Measurements from ENCODE around the gene BEST4. TPM values are rescaled to one million over a fixed set of nuclear protein-coding genes. Genes with fewer than 3 reads are reported as not detected.
"Not testable (repeated sequence)": the region's sequence is repeated elsewhere in the genome, so short reads cannot be mapped to it uniquely, and the experiment has no call there.

Gene BEST4
- total and polyA plus RNA-seq, 5 donors from 2014 or later: 0.20 to 0.88 (median 0.67) TPM; not detected in 1

- no peak for DNase-seq
- Histone ChIP-seq H3K4me3 (ENCODE audit: low read depth, low read length) (no peak overlapping the region), H3K36me3 (ENCODE audit: control insufficient read depth, insufficient read depth, low read length) (no peaks in the 10 kb centered on the region), H3K4me1 (ENCODE audit: control insufficient read depth, insufficient read depth, low read length, poor library complexity, severe bottlenecking) (peaks cover 38% of the 10 kb centered on the region), H3K9me3 (ENCODE audit: control insufficient read depth in 2 of 2, low read length in 2 of 2) (no peaks in the 10 kb centered on the region), H3K27me3 (ENCODE audit: control insufficient read depth, insufficient read depth, low read length) (no peaks in the 10 kb centered on the region), H3K27ac (ENCODE audit: insufficient read depth, low read length, poor library complexity, severe bottlenecking) (no peak overlapping the region)
- Mint-ChIP-seq H3K36me3 (no peaks in the 10 kb centered on the region), H3K27ac (peak overlapping the region in 2 of 3 donors; percentile 96 to 100), H3K27me3 (no peaks in the 10 kb centered on the region), H3K9me3 (peaks cover 0 to 5% (median 0%) of the 10 kb centered on the region in 7 donors), H3K4me3 (peak overlapping the region; percentile 21 to 92 (median 76)), H3K4me1 (peaks cover 21 to 67% (median 41%) of the 10 kb centered on the region in 4 donors)
- no peak for ATAC-seq (ENCODE audit: low read depth in 2 of 2)
These were observed 29.3 kb upstream of the BEST4 start for GRCh38 chr1:44817307-44817706.

GRCh38 chr1:44815926-44816325 is 28.0 kb upstream of the BEST4 start:
- H3K27me3 Mint-ChIP-seq; H3K9me3 ChIP-seq (ENCODE audit: control insufficient read depth in 2 of 2, low read length in 2 of 2); ATAC-seq (ENCODE audit: low read depth in 2 of 2); H3K9me3 Mint-ChIP-seq; H3K27ac ChIP-seq (ENCODE audit: insufficient read depth, low read length, poor library complexity, severe bottlenecking); H3K4me3 ChIP-seq (ENCODE audit: low read depth, low read length); H3K36me3 Mint-ChIP-seq; H3K27me3 ChIP-seq (ENCODE audit: control insufficient read depth, insufficient read depth, low read length); H3K27ac Mint-ChIP-seq; H3K36me3 ChIP-seq (ENCODE audit: control insufficient read depth, insufficient read depth, low read length); DNase-seq: not testable (repeated sequence)
- peaks cover 51% of the 10 kb centered on the region for H3K4me1 ChIP-seq (ENCODE audit: control insufficient read depth, insufficient read depth, low read length, poor library complexity, severe bottlenecking)
- peak overlapping the region in 1 of 4 donors; percentile 47 for H3K4me3 Mint-ChIP-seq
- H3K4me1 Mint-ChIP-seq: peaks cover 17 to 72% (median 48%) of the 10 kb centered on the region in 4 donors

DNA sequence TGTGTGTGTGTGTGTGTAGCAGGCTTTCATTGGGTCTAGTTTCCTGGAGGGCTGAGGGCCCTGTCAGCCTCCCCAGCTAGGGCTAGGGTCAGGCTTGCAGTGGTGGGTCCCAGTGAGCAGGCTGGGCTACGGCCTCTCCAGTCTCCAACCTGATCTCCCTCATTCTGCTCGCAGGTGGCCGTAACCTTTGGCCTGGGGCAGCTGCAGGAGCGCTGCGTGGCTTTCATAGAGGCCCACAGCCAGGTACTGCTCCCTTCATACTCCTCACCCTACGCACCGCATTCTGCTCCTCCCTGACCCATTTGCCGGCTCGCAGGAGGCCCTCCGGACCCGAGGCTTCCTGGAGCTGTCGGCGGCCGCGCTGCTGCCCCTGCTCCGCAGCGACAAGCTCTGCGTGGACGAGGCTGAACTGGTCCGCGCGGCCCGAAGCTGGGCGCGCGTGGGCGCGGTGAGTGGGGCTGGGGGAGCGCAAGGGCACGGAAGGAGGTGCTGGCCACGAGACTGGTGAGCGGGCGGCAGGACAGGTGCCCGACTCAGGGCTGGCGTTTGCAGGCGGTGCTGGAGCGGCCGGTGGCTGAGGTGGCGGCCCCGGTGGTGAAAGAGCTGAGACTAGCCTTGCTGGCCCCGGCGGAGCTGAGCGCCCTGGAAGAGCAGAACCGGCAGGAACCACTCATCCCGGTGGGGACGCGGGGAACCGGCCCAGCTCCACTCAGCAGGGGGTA is 25.0 kb upstream of the BEST4 start:
- Mint-ChIP-seq H3K4me1 (peaks cover 14 to 74% (median 50%) of the 10 kb centered on the region in 4 donors), H3K9me3 (peaks cover 0 to 5% (median 0%) of the 10 kb centered on the region in 7 donors), H3K27me3 (peaks cover 7% of the 10 kb centered on the region), H3K36me3 (peaks cover 4% of the 10 kb centered on the region), H3K4me3 (peak overlapping the region in 3 of 4 donors; percentile 88 to 95 (median 90)), H3K27ac (peak overlapping the region in 2 of 3 donors; percentile 99 to 100)
- DNase-seq (no peak), ATAC-seq (ENCODE audit: low read depth in 2 of 2) (no peak)
- Histone ChIP-seq H3K4me3 (ENCODE audit: low read depth, low read length) (no peak overlapping the region), H3K27ac (ENCODE audit: insufficient read depth, low read length, poor library complexity, severe bottlenecking) (peak overlapping the region; percentile 74), H3K36me3 (ENCODE audit: control insufficient read depth, insufficient read depth, low read length) (no peaks in the 10 kb centered on the region), H3K4me1 (ENCODE audit: control insufficient read depth, insufficient read depth, low read length, poor library complexity, severe bottlenecking) (peaks cover 63% of the 10 kb centered on the region), H3K9me3 (ENCODE audit: control insufficient read depth in 2 of 2, low read length in 2 of 2) (no peaks in the 10 kb centered on the region), H3K27me3 (ENCODE audit: control insufficient read depth, insufficient read depth, low read length) (no peaks in the 10 kb centered on the region)

DNA sequence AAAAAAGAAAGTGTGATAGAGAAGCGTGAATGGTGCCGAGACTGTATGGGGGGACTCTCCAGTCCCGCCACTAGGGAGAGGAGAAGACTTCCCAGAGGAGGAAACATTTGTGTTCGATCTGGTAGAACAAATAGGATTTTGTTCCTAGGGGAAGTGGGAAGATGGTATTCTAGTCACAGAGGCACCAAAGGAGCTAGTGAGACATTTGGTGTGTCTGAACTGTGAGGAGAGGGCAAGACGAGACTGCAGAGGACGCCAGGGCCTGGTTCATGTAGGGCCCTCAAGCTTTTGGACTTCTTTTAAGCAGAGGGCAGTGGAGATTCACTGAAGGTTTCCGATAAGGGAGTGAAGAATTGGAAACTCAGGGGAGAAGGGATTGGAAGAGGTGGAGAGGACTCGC is 23.3 kb upstream of the BEST4 start:
- peaks cover 7% of the 10 kb centered on the region for H3K27me3 Mint-ChIP-seq
- peak overlapping the region; percentile 99 to 100 (median 99) for H3K27ac Mint-ChIP-seq

GRCh38 chr1:44810762-44811105 is 22.8 kb upstream of the BEST4 start:
- not testable (repeated sequence) for H3K27me3 Mint-ChIP-seq
- H3K36me3 Mint-ChIP-seq: peaks cover 14% of the 10 kb centered on the region

More for the DNA sequence above, 23.3 kb upstream of the BEST4 start:
- no peak for ATAC-seq (ENCODE audit: low read depth in 2 of 2)
- peaks cover 6 to 84% (median 49%) of the 10 kb centered on the region in 4 donors for H3K4me1 Mint-ChIP-seq
- Histone ChIP-seq H3K36me3 (ENCODE audit: control insufficient read depth, insufficient read depth, low read length) (peaks cover 9% of the 10 kb centered on the region), H3K9me3 (ENCODE audit: control insufficient read depth in 2 of 2, low read length in 2 of 2) (no peaks in the 10 kb centered on the region), H3K27me3 (ENCODE audit: control insufficient read depth, insufficient read depth, low read length) (no peaks in the 10 kb centered on the region), H3K4me3 (ENCODE audit: low read depth, low read length) (no peak overlapping the region), H3K27ac (ENCODE audit: insufficient read depth, low read length, poor library complexity, severe bottlenecking) (peak overlapping the region; percentile 97), H3K4me1 (ENCODE audit: control insufficient read depth, insufficient read depth, low read length, poor library complexity, severe bottlenecking) (peaks cover 80% of the 10 kb centered on the region)
- no peak for DNase-seq
- H3K4me3 Mint-ChIP-seq: peak overlapping the region; percentile 75 to 95 (median 78)
- peaks cover 14% of the 10 kb centered on the region for H3K36me3 Mint-ChIP-seq
- H3K9me3 Mint-ChIP-seq: peaks cover 0 to 3% (median 0%) of the 10 kb centered on the region in 7 donors

DNA sequence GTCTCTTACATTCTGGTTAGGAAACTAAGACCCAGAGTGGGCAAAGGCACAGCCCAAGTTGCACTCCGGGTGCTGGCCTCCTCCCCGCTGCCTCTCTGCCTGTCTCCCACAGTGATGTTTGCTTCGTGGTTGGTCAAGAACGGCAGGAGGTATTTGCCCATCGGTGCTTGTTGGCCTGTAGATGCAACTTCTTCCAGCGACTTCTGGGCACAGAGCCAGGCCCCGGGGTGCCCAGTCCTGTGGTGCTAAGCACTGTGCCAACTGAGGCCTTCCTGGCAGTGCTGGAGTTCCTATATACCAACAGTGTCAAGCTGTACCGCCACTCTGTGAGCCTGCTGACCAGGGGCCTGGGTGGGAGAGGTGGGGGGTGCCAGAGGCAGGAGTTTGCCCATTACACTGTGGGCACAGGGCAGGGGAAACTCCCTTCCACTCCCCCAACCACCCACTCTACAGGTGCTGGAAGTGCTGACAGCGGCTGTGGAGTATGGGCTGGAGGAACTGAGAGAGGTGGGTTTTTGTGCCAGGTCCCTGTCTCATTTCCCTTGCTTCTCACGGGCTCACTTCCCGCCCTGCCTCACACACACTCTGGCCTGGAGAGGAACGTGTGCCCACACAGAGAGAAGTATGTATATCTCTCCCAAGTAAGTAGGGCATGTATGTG is 22.3 kb upstream of the BEST4 start:
- peaks cover 0 to 2% (median 0%) of the 10 kb centered on the region in 7 donors for H3K9me3 Mint-ChIP-seq
- Histone ChIP-seq H3K4me3 (ENCODE audit: low read depth, low read length) (peak overlapping the region; percentile 48), H3K4me1 (ENCODE audit: control insufficient read depth, insufficient read depth, low read length, poor library complexity, severe bottlenecking) (peaks cover 84% of the 10 kb centered on the region), H3K9me3 (ENCODE audit: control insufficient read depth in 2 of 2, low read length in 2 of 2) (no peaks in the 10 kb centered on the region), H3K36me3 (ENCODE audit: control insufficient read depth, insufficient read depth, low read length) (peaks cover 19% of the 10 kb centered on the region), H3K27ac (ENCODE audit: insufficient read depth, low read length, poor library complexity, severe bottlenecking) (peak overlapping the region; percentile 97), H3K27me3 (ENCODE audit: control insufficient read depth, insufficient read depth, low read length) (no peaks in the 10 kb centered on the region)
- peak overlapping the region; percentile 99 to 100 (median 99) for H3K27ac Mint-ChIP-seq
- H3K4me1 Mint-ChIP-seq: peaks cover 6 to 85% (median 46%) of the 10 kb centered on the region in 4 donors
- H3K27me3 Mint-ChIP-seq: peaks cover 7% of the 10 kb centered on the region
- peaks cover 16% of the 10 kb centered on the region for H3K36me3 Mint-ChIP-seq
- H3K4me3 Mint-ChIP-seq: peak overlapping the region; percentile 80 to 95 (median 87)
- ATAC-seq (ENCODE audit: low read depth in 2 of 2) (no peak), DNase-seq (peak in 2 of 3 donors; percentile 21 to 43)

More at GRCh38 chr1:44810762-44811105, 22.8 kb upstream of the BEST4 start:
- Mint-ChIP-seq H3K4me3 (peak overlapping the region; percentile 66 to 95 (median 74)), H3K27ac (peak overlapping the region; percentile 99 to 100 (median 99)), H3K4me1 (peaks cover 6 to 85% (median 49%) of the 10 kb centered on the region in 4 donors)
- peaks cover 14% of the 10 kb centered on the region for H3K36me3 ChIP-seq (ENCODE audit: control insufficient read depth, insufficient read depth, low read length)
- H3K9me3 ChIP-seq (ENCODE audit: control insufficient read depth in 2 of 2, low read length in 2 of 2); H3K9me3 Mint-ChIP-seq; H3K27me3 ChIP-seq (ENCODE audit: control insufficient read depth, insufficient read depth, low read length); ATAC-seq (ENCODE audit: low read depth in 2 of 2): not testable (repeated sequence)
- DNase-seq: peak in 1 of 3 donors; percentile 11
- peak overlapping the region; percentile 97 for H3K27ac ChIP-seq (ENCODE audit: insufficient read depth, low read length, poor library complexity, severe bottlenecking)
- peak overlapping the region; percentile 48 for H3K4me3 ChIP-seq (ENCODE audit: low read depth, low read length)
- H3K4me1 ChIP-seq (ENCODE audit: control insufficient read depth, insufficient read depth, low read length, poor library complexity, severe bottlenecking): peaks cover 84% of the 10 kb centered on the region

- H3K27me3 ChIP-seq (ENCODE audit: control insufficient read depth, insufficient read depth, low read length): no peaks in the 10 kb centered on the region
- Mint-ChIP-seq H3K27ac (peak overlapping the region; percentile 99 to 100 (median 99)), H3K4me1 (peaks cover 6 to 86% (median 40%) of the 10 kb centered on the region in 4 donors), H3K9me3 (peaks cover 0 to 1% (median 0%) of the 10 kb centered on the region in 7 donors), H3K4me3 (peak overlapping the region; percentile 85 to 95 (median 90)), H3K27me3 (peaks cover 7% of the 10 kb centered on the region), H3K36me3 (peaks cover 18% of the 10 kb centered on the region)
- peaks cover 27% of the 10 kb centered on the region for H3K36me3 ChIP-seq (ENCODE audit: control insufficient read depth, insufficient read depth, low read length)
- peak; percentile 72 to 76 for ATAC-seq (ENCODE audit: low read depth in 2 of 2)
- peaks cover 85% of the 10 kb centered on the region for H3K4me1 ChIP-seq (ENCODE audit: control insufficient read depth, insufficient read depth, low read length, poor library complexity, severe bottlenecking)
- DNase-seq: peak; percentile 82 to 98 (median 91)
- H3K4me3 ChIP-seq (ENCODE audit: low read depth, low read length): peak overlapping the region; percentile 38
- peak overlapping the region; percentile 97 for H3K27ac ChIP-seq (ENCODE audit: insufficient read depth, low read length, poor library complexity, severe bottlenecking)
- H3K9me3 ChIP-seq (ENCODE audit: control insufficient read depth in 2 of 2, low read length in 2 of 2): no peaks in the 10 kb centered on the region
These were observed 21.3 kb upstream of the BEST4 start for GRCh38 chr1:44808938-44809917.
